HG03575 (cell line): ENCODE data around the gene ECM1.

ENCODE experiments used
- ATAC-seq: cut with Tn5 transposase; IDR thresholded peaks from one replicate; pipeline ENCODE4 v1.9.1; 2021; ENCODE audit not compliant: unreplicated experiment, insufficient number of reproducible peaks, low FRiP score; ENCODE audit errors: extremely low read depth

Gene ECM1

DNA sequence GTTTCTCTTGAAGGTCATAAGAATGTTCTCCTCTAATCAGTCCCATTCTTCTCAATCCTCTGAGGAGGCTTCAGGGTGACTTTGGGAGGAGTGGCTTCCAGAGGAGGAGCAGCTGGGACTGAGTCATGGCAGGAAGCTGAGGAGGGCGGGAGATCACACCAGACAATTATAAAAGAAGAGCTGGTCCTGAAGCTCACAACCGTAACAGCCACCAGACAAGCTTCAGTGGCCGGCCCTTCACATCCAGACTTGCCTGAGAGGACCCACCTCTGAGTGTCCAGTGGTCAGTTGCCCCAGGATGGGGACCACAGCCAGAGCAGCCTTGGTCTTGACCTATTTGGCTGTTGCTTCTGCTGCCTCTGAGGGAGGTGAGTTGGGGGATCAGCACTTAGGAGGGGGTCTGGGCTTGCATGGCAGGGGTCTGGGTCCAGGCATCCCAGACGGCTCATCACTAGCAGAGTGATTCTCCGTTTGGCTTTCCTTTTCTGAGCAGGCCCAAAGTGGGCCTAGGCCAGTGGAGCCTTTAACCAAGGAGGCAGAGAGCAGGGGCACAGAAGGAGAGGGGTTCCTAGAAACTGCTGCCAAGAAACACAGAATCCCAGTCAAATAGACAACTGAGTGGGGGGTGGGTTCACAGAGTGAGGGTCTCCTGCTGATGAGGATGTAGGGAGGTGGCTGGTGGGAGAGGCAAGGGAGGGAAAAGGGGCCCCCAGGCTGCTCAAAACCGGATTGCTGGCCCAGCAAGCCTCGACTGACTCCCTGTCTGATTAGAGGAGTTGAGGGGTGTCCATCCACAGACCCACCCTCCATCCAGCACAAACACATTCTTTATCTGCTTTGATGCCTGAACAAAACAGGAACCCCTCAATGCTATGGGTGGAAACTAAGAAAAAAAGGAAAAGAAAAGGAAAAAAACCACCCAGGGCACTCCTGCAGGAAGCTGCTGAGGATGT lies at the start of gene ECM1:
ECM1 (plus strand) TSS at position 198 of the 953 bp plus-strand sequence; CDS start at position 299, 101 bp downstream.
- ATAC-seq: no peak

DNA sequence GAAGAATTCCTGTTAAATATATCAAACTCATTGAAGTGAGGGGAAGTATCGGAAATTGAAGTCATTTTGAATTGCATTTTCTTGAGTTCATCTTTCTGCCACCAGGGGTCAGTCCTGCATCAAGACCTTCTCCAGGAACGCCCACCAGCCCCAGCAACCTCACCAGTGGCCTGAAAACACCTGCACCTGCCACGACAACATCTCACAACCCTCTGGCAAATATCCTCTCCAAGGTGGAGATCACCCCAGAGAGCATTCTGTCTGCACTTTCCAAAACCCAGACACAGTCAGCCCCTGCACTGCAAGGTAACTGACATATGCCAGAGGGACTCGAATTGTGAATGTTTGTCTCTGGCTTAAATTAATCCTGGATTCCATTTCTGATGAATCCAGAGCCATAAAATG lies 43.5 kb upstream of the ECM1 start:
- no peak for ATAC-seq

DNA sequence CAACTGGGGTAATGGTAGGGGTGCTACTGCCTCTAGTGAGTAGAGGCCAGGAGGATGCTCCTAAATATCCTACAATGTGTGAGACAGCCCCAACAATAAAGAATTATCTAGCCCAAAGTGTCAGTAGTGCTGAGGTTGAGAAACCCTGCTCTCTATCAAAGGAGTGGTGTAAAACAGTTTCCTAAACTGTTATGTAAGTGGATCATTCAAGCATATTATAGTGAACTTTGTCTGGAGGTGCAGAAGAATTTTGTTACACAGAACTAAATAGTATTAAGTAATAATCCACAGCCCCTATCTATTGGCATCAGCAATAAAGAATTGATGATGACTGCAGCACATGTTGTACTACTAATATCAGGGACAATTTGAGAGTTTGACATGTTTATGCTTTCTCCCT lies 40.9 kb upstream of the ECM1 start:
- ATAC-seq: no peak

DNA sequence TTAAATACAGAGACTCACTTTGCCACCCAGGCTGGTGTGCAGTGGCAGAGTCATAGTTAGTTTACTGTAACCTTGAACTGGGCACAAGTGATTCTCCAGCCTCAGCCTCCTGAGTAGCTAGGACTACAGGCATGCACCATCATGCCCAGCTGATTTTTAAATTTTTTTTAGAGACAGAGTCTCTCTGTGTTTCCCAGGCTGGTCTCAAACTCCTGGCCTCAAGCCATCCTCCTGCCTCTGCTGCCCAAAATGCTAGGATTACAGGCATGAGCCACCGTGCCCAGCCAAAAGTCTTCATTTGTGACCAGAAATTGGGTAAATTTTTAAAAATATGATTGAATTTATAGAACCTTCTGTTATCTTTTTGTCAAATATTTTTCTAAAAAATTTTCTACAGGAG lies 38.6 kb upstream of the ECM1 start:
- ATAC-seq: no peak

DNA sequence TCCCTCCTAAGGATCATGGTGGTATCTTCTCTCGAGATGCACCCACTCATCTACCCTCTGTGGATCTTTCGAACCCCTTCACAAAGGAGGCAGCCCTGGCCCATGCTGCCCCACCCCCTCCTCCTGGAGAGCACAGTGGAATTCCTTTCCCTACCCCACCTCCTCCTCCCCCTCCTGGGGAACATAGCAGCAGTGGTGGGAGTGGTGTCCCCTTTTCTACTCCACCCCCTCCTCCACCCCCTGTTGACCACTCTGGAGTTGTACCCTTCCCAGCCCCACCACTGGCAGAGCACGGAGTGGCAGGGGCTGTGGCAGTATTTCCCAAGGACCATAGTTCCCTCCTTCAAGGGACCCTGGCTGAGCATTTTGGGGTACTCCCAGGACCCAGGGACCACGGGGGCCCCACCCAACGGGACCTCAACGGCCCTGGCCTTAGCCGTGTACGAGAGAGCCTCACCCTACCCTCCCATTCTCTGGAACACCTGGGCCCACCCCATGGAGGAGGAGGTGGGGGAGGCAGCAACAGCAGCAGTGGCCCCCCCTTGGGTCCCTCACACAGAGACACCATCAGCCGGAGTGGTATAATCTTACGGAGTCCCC lies 35.2 kb upstream of the ECM1 start:
- no peak for ATAC-seq

DNA sequence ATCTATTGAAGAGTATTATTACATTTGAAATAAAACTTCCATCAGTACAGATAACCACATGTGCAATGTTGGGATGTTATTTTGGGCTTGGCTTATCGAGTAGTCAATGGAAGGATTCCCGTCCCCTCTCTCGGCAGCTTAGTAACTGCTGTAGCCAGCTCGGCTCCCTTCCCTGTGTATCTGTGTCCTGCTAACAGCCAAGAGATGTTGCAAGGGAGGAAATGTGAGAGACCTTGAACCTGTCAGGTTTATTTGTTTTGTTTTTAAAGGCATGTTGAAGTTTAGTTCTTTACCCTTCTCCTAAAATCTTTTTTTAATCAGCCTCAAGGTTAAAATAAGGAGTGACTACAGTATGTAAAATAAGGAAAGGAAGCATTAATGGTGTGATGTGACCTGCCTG lies 34.2 kb upstream of the ECM1 start:
- ATAC-seq: no peak

DNA sequence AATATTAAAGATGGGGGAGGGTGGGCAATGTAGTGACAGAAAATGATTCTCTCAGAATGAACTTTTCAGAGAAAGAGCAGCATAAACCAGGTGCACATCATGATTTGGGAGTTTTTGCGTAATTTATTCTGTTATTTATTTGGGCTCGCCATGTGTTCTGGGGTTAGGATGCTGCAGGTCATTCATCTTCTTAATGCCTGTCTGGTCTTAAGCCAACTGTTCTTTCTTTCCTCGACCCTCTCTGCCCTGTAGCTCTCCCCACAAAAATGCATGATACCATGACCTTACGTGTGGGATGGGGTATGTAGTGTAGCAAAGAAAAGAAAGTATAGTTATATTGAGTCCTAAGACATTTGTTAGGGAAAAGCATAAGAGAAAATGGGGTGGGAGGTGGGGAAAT lies 33.0 kb upstream of the ECM1 start:
- ATAC-seq: no peak

DNA sequence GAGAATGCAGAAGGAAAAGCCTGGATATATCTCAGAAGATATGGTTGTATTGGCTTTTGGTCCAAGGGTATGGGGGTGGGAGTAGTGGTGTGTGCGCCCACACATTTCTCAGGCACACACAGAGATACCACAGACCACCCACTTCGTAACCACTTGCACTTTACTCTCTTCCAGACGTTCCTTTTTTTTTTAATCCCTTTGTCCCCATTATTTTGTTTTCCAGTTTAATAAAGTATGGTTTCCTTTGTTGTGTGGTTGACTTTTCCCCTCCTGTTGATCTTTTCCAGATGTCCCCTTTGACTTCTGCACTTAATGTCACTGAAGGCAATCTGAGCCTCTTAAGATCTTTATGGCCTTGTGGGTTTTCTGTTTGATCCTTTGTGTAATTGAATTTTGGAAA lies 31.2 kb upstream of the ECM1 start:
- ATAC-seq: no peak

DNA sequence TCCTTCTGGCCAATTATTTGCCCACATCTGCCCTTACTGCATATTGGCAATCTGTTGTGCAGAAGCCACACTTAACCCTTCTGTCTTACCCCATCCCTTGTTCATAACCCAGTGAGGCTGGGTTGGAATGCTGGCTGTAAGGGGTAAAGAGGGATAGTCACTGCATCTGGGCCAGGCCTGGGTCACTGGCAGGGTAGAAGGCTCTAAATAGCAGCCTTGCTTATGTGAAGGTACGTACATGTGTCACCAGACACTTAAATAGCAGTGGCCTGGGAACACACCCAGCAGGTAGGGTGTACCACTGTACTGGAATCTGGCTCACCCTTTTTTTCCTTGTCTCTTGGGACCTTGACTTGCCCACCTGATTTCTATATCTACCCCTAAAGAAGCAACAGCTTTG lies 30.6 kb upstream of the ECM1 start:
- no peak for ATAC-seq

DNA sequence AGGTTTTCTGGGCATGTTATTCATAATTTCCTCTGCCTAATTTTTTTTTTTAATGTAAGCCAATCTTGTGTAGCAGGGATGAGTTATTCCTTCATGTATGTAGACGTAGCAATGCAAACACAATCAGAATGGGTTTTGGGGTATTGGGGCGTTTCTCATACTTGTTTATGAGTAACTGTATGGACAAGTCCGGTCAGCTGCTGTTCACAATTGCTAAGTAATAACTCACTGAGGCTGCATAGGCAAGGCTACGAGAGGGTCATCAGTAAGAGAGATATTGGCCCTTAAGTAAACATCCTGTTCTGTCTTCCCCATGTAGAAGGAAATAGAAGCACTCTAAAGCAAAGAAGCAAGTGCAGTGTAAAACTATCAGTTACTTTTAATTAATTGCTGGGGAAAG lies 30.2 kb upstream of the ECM1 start:
- ATAC-seq: no peak

DNA sequence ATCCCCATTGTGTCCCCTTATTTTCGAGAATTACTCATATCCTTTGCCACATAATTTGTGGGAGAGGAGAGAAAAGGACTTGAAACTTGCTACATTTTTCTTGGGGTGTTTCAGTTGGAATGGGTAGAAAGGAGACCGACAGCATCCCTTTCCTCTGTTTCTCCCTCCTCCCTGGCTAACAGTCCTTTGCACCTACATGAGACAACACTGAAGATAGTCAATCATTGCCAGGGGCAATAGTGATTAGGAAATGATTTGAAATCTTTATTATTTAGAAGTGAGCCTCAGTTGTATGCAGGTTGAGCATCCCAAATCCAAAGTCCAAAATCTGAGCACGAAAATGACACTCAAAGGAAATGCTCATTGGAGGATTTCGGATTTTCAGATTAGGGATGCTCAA lies 28.5 kb upstream of the ECM1 start:
- no peak for ATAC-seq

DNA sequence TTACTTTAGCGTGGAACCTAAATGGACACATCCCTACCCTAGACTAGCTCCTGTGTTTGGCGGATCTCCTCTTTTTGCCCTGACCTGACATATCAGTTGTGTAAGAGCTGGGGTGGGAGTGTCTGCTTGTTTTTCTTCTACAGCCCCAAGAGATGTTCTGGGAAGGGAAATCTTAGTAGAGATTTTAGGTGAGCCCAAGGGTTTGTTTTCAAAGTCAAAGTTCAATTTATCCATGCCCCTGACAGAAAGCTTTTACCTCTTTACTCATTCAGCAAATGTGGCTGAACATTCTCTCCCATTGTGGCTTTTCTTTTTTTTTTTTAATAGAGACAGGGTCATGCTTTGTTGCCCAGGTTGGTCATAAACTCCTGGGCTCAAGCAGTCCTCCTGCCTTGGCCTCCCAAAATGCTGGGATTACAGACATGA lies 28.0 kb upstream of the ECM1 start:
- ATAC-seq: no peak

DNA sequence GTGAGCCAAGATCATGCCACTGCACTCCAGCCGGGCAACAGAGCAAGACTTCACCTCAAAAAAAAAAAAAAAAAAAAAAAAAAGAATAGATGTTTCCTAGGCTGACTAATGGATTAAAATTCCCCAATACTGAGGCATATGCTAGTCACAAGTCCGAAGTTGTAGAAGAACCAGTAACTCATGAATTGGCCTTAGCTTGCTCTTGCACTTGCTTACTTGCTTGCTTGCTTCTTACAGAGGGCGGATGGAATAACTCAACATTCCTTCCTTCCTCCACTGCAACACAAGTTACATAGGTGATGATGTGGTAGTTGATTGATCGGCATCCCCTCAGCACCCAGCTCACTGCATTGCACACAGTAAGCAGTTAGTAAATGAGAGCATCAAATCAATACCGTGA lies 23.5 kb upstream of the ECM1 start:
- no peak for ATAC-seq

DNA sequence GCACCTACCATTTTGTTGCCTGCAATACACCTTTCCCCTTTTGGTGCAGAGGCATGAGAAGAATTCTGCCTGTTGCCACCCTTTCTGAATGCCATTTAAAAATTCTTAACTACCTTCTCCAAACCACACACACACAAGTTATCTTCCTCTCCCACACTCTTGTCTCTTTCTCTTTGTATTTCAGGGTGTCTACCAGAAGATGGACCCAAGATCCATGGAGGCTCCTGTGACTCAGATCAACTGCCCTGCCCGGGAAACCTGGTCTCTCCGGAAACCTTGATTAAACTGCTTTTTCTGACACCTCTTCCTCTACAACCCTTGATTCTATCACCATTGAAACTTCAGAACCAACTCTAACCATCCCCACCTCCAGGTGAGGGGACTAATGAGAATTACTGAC lies 23.0 kb upstream of the ECM1 start:
- no peak for ATAC-seq

DNA sequence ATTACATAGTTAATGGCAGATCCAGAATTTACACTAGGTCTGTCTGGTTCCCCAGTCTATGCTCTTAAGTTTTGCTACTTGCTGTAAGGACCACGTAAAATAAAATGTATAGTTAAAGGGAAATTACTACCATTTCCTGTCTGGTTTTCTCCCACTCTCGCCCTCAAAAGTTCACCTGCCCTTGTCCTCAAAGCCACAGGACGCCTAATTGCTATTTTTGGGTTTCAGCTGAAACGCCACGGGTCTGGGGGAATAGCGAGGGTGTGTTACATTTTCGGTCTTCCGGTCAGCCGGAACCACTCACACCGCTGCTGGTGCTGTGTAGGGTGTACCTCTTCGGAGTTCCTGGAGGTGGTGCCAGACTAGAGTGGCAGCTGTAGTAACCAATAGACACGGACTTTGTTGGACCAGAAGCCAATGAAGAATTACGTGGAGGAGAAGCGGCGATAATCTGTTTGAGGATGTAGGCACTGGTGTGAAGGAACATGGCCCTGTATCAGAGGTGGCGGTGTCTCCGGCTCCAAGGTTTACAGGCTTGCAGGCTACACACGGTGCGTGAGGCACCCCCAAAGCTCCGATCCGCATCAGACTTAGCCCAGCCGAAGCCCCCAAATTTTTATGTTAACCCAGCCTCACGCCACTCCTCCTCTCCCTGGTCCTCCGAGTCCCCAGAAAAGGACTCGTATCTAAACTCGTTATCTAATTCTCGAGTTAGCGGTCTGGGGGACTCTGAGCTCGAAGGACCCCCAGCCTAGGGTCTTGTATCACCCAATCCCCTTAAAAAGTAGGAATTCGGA lies 20.7 kb upstream of the ECM1 start, which contains the start of gene TARS2:
TARS2 (plus strand) TSS at position 454 of the 797 bp plus-strand sequence; CDS start at position 486, 32 bp downstream.
- peak; percentile 92 for ATAC-seq

DNA sequence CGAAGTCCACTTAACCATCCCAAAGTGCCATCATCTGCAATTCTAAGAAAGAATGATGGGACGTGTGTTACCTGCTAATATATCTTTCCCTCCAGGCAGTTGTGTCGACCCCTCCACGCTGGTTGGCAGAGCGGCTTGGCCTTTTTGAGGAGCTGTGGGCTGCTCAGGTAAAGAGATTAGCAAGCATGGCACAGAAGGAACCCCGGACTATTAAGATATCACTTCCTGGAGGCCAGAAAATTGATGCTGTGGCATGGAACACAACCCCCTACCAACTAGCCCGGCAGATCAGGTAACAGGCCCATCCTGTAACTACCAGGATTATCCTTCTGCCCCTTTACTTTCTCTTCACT lies 20.2 kb upstream of the ECM1 start:
- ATAC-seq: no peak

DNA sequence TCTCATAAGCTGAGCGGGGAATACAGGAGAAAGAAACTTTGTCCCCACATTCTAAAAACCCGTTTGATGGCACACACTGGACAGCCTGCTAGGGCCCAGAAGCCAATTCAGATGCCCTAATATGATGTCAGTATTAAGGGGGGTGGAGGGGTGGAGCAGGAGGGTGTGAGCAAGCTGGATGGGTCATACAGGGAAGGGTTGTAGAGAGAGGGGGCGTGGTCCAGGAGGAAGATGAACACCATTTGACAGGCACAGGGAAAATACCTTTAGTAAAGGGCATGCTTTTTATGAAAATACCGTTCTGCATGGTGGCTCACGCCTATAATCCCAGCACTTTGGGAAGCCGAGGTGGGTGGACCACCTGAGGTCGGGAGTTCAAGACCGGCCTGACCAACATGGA lies 14.7 kb upstream of the ECM1 start:
- ATAC-seq: no peak

DNA sequence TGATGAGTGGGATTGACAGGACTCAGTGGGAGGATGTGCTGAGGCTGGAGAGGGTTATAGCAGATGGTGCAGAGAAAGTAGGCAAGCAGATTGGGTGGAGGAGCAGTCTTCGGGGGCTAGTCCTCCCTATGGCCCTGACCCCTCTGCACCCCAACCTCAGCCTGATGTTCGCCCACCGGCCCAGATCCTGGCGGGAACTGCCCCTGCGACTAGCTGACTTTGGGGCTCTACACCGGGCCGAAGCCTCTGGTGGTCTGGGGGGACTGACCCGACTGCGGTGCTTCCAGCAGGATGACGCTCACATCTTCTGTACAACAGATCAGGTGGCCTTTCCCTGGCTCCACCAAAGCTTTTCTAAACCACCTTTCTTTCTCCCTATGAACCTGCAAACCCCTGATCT lies 9.6 kb upstream of the ECM1 start:
- ATAC-seq: no peak

DNA sequence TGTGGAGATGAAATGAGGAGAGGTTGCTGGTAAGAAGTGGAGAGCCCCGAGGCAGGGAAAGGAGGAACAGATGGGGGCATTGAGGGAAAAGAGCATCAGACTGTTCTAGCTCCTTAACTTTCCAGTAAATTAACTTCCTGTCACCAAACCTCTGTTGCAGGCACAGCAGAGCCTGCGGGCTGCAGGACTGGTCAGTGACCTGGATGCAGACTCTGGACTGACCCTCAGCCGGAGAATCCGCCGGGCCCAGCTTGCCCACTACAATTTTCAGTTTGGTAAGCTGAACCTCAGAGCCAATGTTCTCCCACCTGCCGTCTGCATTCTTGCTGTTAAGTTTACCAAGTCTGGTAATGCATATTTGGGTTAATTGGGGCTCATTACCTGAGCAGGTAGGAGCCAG lies 2.5 kb upstream of the ECM1 start:
- no peak for ATAC-seq

DNA sequence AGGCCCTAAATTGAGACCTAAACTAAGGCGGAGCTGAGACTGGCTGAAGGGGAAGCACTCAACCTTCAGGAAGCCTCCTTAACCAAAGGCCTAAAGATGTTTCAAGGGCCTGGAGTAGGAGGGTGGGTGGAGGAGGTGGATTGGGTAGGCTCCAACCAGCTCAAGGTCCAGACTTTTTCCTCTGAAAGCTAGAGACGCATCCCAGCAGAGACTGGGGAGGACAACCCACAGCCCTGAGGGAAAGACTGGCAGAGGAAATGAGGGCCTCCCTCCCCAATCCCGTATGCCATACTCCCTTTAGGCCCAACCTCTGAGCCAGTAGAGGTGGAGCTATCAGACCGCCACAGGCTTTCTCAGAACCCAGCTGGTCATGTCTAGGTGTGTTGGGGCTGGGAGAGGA lies 1.1 kb downstream of the ECM1 start:
- no peak for ATAC-seq
